CD4-positive, alpha-beta memory T cell (primary cell): ENCODE measurements around the gene LMNA. TPM values are rescaled to one million over a fixed set of nuclear protein-coding genes. Genes with fewer than 3 reads are reported as not detected.
A peak's percentile ranks its signal among the peaks of the same experiment; 100 is the strongest.

ENCODE experiments used
- CTCF ChIA-PET: fragments of 350-600 bp; sonication (Branson Sonifier 250); formaldehyde crosslinking; loops from one replicate; lab custom pipeline; 2021; ENCODE audit warnings: inconsistent platforms; ENCODE audit not compliant: partially characterized antibody; lab: Charles Lee
- POLR2A ChIA-PET: fragments of 350-600 bp; sonication (Branson Sonifier 250); formaldehyde crosslinking; loops from one replicate; lab custom pipeline; 2021; ENCODE audit not compliant: partially characterized antibody; lab: Charles Lee
- DNase-seq, 5 donors: peaks; one replicate each; pipeline versions ENCODE4 v3.0.0 to v3.0.0-alpha.2; 2020 to 2022; ENCODE audit warnings: mixed read lengths in 1 of 5
- H3K27ac ChIP-seq: one replicate; pipeline ENCODE4 v1.7.0; 2013; ENCODE audit warnings: low read depth, low read length
- H3K27me3 ChIP-seq: 2 replicates; pipeline ENCODE4 v1.7.0; 2013; ENCODE audit warnings: mild to moderate bottlenecking, low read length, moderate library complexity; ENCODE audit not compliant: insufficient read depth
- H3K36me3 ChIP-seq: 2 replicates; pipeline ENCODE4 v1.7.0; 2013; ENCODE audit warnings: mild to moderate bottlenecking, low read length, moderate library complexity; ENCODE audit not compliant: insufficient read depth
- H3K4me1 ChIP-seq: 2 replicates; pipeline ENCODE4 v1.7.0; 2013; ENCODE audit warnings: mild to moderate bottlenecking, low read length, moderate library complexity; ENCODE audit not compliant: insufficient read depth
- H3K4me3 ChIP-seq, 2 donors: one replicate each; pipeline ENCODE4 v1.7.0; 2013; ENCODE audit warnings: low read length in 2 of 2, mild to moderate bottlenecking in 1 of 2
- H3K9me3 ChIP-seq, 2 donors: one replicate each; pipeline ENCODE4 v1.7.0; 2013; ENCODE audit warnings: low read length in 2 of 2, control low read depth in 1 of 2; ENCODE audit not compliant: control insufficient read depth in 1 of 2
- H3K27ac Mint-ChIP-seq, 7 donors: one replicate each; pipeline ENCODE4 v1.8.0; 2020 to 2021; ENCODE audit warnings: mixed read lengths in 7 of 7, mild to moderate bottlenecking in 6 of 7, inconsistent platforms in 3 of 7, moderate library complexity in 3 of 7
- H3K27me3 Mint-ChIP-seq, 2 donors: one replicate each; pipeline ENCODE4 v1.8.0; 2020 to 2021; ENCODE audit warnings: mixed read lengths in 2 of 2
- H3K36me3 Mint-ChIP-seq, 2 donors: one replicate each; pipeline ENCODE4 v1.8.0; 2020 to 2021; ENCODE audit warnings: mixed read lengths in 2 of 2, inconsistent platforms in 1 of 2, mild to moderate bottlenecking in 1 of 2
- H3K4me1 Mint-ChIP-seq, 4 donors: one replicate each; pipeline ENCODE4 v1.8.0; 2020 to 2021; ENCODE audit warnings: mixed read lengths in 4 of 4, mild to moderate bottlenecking in 1 of 4
- H3K4me3 Mint-ChIP-seq, 8 donors: one replicate each; pipeline ENCODE4 v1.8.0; 2020 to 2021; ENCODE audit warnings: mixed read lengths in 8 of 8, mild to moderate bottlenecking in 7 of 8, moderate library complexity in 6 of 8, inconsistent platforms in 3 of 8
- H3K9me3 Mint-ChIP-seq, 8 donors: one replicate each; pipeline ENCODE4 v1.8.0; 2020 to 2021; ENCODE audit warnings: mixed read lengths in 8 of 8, mild to moderate bottlenecking in 5 of 8, inconsistent platforms in 3 of 8, moderate library complexity in 1 of 8
- intact Hi-C: fragments of 100-400 bp; cut with micrococcal nuclease; formaldehyde crosslinking; loops from one replicate; pipeline ENCODE4 v1.15.1; 2023
- polyA plus RNA-seq, 2 donors: library from polyadenylated mRNA; unstranded; fragments of 300-500 nt; fragmentation: Illumina TruSeq; gene quantifications; one replicate each; pipeline ENCODE4 v1.2.3, GENCODE V29; 2021
- total RNA-seq, 2 experiments: library from RNA; stranded (reverse); gene quantifications; one replicate each; pipeline ENCODE4 v1.2.3, GENCODE V29; 2021

The LMNA gene
- total and polyA plus RNA-seq, 4 experiments from 2014 or later = 19.1 to 47.1 (median 31.7) TPM

GRCh38 chr1:156144742-156145141 is 30.2 kb downstream of the LMNA start:
- H3K36me3 ChIP-seq = no peaks in the 10 kb centered on the region
- no peak overlapping the region for H3K4me3 ChIP-seq
- ChIA-PET POLR2A (interaction anchor here (1.2 to 1.6 kb wide), 2 partner anchors 68 to 80 kb away, joined by 3 to 10 read pairs; partner anchors contain the start of gene PMF1), CTCF (interaction anchor here (1.2 to 8.3 kb wide), 7 partner anchors 16 to 174 kb away, joined by 3 to 189 read pairs (median 7); partner anchors contain the start of genes LMNA, PMF1 and SSR2)
- Mint-ChIP-seq H3K27me3 (peaks cover 0 to 3% of the 10 kb centered on the region in 2 donors), H3K4me1 (peaks cover 8 to 35% (median 13%) of the 10 kb centered on the region in 4 donors), H3K36me3 (peaks cover 0 to 8% of the 10 kb centered on the region in 2 donors), H3K4me3 (no peak overlapping the region), H3K9me3 (peaks cover 0 to 11% (median 0%) of the 10 kb centered on the region in 8 donors), H3K27ac (peak overlapping the region in 4 of 7 donors; percentile 3 to 81 (median 17))
- no peak overlapping the region for H3K27ac ChIP-seq
- DNase-seq = peak in 1 of 5 donors; percentile 47
- H3K9me3 ChIP-seq = no peaks in the 10 kb centered on the region
- no peaks in the 10 kb centered on the region for H3K27me3 ChIP-seq
- intact Hi-C loops = loop anchor here (5.0 kb wide), 1 partner anchor 303 kb away; no protein-coding TSS in a partner anchor
- peaks cover 11% of the 10 kb centered on the region for H3K4me1 ChIP-seq

- Mint-ChIP-seq H3K9me3 (peaks cover 0 to 11% (median 0%) of the 10 kb centered on the region in 8 donors), H3K36me3 (peaks cover 0 to 4% of the 10 kb centered on the region in 2 donors), H3K4me1 (peaks cover 8 to 27% (median 13%) of the 10 kb centered on the region in 4 donors), H3K27me3 (peaks cover 0 to 3% of the 10 kb centered on the region in 2 donors), H3K27ac (peak overlapping the region in 4 of 7 donors; percentile 47 to 81 (median 72)), H3K4me3 (peak overlapping the region in 2 of 8 donors; percentile 65 to 83)
- Histone ChIP-seq H3K36me3 (no peaks in the 10 kb centered on the region), H3K9me3 (no peaks in the 10 kb centered on the region), H3K4me3 (no peak overlapping the region), H3K27ac (no peak overlapping the region), H3K27me3 (no peaks in the 10 kb centered on the region), H3K4me1 (peaks cover 11% of the 10 kb centered on the region)
- ChIA-PET CTCF (interaction anchor here (0.7 to 8.3 kb wide), 12 partner anchors 9 to 174 kb away, joined by 3 to 189 read pairs (median 4); partner anchors contain the start of genes LMNA, PMF1 and SSR2), POLR2A (interaction anchor here (1.2 to 1.6 kb wide), 2 partner anchors 67 to 79 kb away, joined by 3 to 10 read pairs; partner anchors contain the start of gene PMF1)
- no peak for DNase-seq
- intact Hi-C loops = loop anchor here (1.0 to 5.0 kb wide), 4 partner anchors 48 to 302 kb away; no protein-coding TSS in a partner anchor
Measured at GRCh38 chr1:156145650-156146019, 31.1 kb downstream of the LMNA start.

GRCh38 chr1:156146020-156146768 is 31.7 kb downstream of the LMNA start:
- Histone ChIP-seq H3K27me3 (no peaks in the 10 kb centered on the region), H3K27ac (no peak overlapping the region), H3K4me1 (peaks cover 11% of the 10 kb centered on the region), H3K9me3 (no peaks in the 10 kb centered on the region), H3K4me3 (no peak overlapping the region), H3K36me3 (no peaks in the 10 kb centered on the region)
- intact Hi-C loops = loop anchor here (1.0 to 5.0 kb wide), 4 partner anchors 47 to 301 kb away; no protein-coding TSS in a partner anchor
- ChIA-PET CTCF (interaction anchor here (0.7 to 8.3 kb wide), 14 partner anchors 9 to 173 kb away, joined by 3 to 189 read pairs (median 4); partner anchors contain the start of genes LMNA, PMF1 and SSR2), POLR2A (interaction anchor here (1.2 to 1.7 kb wide), 3 partner anchors 67 to 79 kb away, joined by 3 to 10 read pairs (median 3); partner anchors contain the start of gene PMF1)
- peaks cover 0 to 6% (median 0%) of the 10 kb centered on the region in 8 donors for H3K9me3 Mint-ChIP-seq
- H3K27ac Mint-ChIP-seq = peak overlapping the region in 6 of 7 donors; percentile 72 to 92 (median 80)
- H3K4me3 Mint-ChIP-seq = peak overlapping the region; percentile 60 to 87 (median 76)
- DNase-seq = peak; percentile 61 to 76 (median 73)
- H3K4me1 Mint-ChIP-seq = peaks cover 8 to 22% (median 13%) of the 10 kb centered on the region in 4 donors
- peaks cover 0 to 1% of the 10 kb centered on the region in 2 donors for H3K36me3 Mint-ChIP-seq
- H3K27me3 Mint-ChIP-seq = peaks cover 0 to 3% of the 10 kb centered on the region in 2 donors

GRCh38 chr1:156146769-156147405 is 32.4 kb downstream of the LMNA start:
- peak in 1 of 5 donors; percentile 56 for DNase-seq
- H3K9me3 Mint-ChIP-seq = peaks cover 0 to 6% (median 0%) of the 10 kb centered on the region in 8 donors
- POLR2A ChIA-PET = interaction anchor here (1.4 to 1.7 kb wide), 2 partner anchors 66 to 79 kb away, joined by 3 to 7 read pairs; partner anchors contain the start of gene PMF1
- intact Hi-C loops = loop anchor here (1.0 to 5.0 kb wide), 4 partner anchors 46 to 300 kb away; no protein-coding TSS in a partner anchor
- peaks cover 0 to 1% of the 10 kb centered on the region in 2 donors for H3K36me3 Mint-ChIP-seq
- Histone ChIP-seq H3K9me3 (no peaks in the 10 kb centered on the region), H3K27me3 (no peaks in the 10 kb centered on the region), H3K4me3 (no peak overlapping the region), H3K36me3 (no peaks in the 10 kb centered on the region), H3K4me1 (peaks cover 11% of the 10 kb centered on the region), H3K27ac (no peak overlapping the region)
- peaks cover 8 to 22% (median 13%) of the 10 kb centered on the region in 4 donors for H3K4me1 Mint-ChIP-seq
- peak overlapping the region in 2 of 8 donors; percentile 65 to 87 for H3K4me3 Mint-ChIP-seq
- CTCF ChIA-PET = interaction anchor here (0.8 to 8.3 kb wide), 12 partner anchors 18 to 172 kb away, joined by 3 to 189 read pairs (median 4); partner anchors contain the start of gene PMF1
- peak overlapping the region in 3 of 7 donors; percentile 73 to 92 (median 81) for H3K27ac Mint-ChIP-seq
- H3K27me3 Mint-ChIP-seq = peaks cover 0 to 3% of the 10 kb centered on the region in 2 donors

- peaks cover 11% of the 10 kb centered on the region for H3K4me1 ChIP-seq
- POLR2A ChIA-PET = interaction anchor here (0.9 to 1.7 kb wide), 3 partner anchors 65 to 84 kb away, joined by 3 to 7 read pairs (median 3); partner anchors contain the start of gene PMF1
- peaks cover 10 to 22% (median 14%) of the 10 kb centered on the region in 4 donors for H3K4me1 Mint-ChIP-seq
- H3K36me3 Mint-ChIP-seq = peaks cover 0 to 1% of the 10 kb centered on the region in 2 donors
- intact Hi-C loops = loop anchor here (5.0 kb wide), 1 partner anchor 299 kb away; no protein-coding TSS in a partner anchor
- H3K9me3 Mint-ChIP-seq = peaks cover 0 to 8% (median 0%) of the 10 kb centered on the region in 8 donors
- DNase-seq = peak in 1 of 5 donors; percentile 36
- peaks cover 0 to 3% of the 10 kb centered on the region in 2 donors for H3K27me3 Mint-ChIP-seq
- no peaks in the 10 kb centered on the region for H3K9me3 ChIP-seq
- H3K4me3 ChIP-seq = no peak overlapping the region
- peak overlapping the region in 3 of 7 donors; percentile 20 to 81 (median 71) for H3K27ac Mint-ChIP-seq
- H3K36me3 ChIP-seq = no peaks in the 10 kb centered on the region
- H3K4me3 Mint-ChIP-seq = peak overlapping the region in 1 of 8 donors; percentile 61
- CTCF ChIA-PET = interaction anchor here (0.8 to 8.3 kb wide), 7 partner anchors 18 to 78 kb away, joined by 3 to 189 read pairs (median 4); no protein-coding TSS in a partner anchor
- H3K27ac ChIP-seq = no peak overlapping the region
- H3K27me3 ChIP-seq = no peaks in the 10 kb centered on the region
Measured at GRCh38 chr1:156148216-156148615, 33.7 kb downstream of the LMNA start.
